ENCODE data around the gene PRKN. TPM values are rescaled to one million over a fixed set of nuclear protein-coding genes. Genes with fewer than 3 reads are reported as not detected.

The PRKN gene
- total RNA-seq, 4 donors from 2014 or later = 6.3 to 11.9 (median 9.5) TPM

GRCh38 chr6:162770136-162770535 is 42.6 kb upstream of the PRKN start:
- TF ChIP-seq CTCF (IDR thresholded peaks at IDR 0.05) (no peak), POLR2A (IDR thresholded peaks at IDR 0.05) (no peak)
- no peak for DNase-seq (ENCODE audit: low spot score in 2 of 2)
- no peak overlapping the region for H3K4me3 ChIP-seq (ENCODE audit: low read depth, poor library complexity, severe bottlenecking)
- intact Hi-C loops (cut with DNase I; ENCODE audit: low total_unique reads) = no loop called here

- DNase-seq (ENCODE audit: low spot score in 2 of 2) = no peak
- no peak overlapping the region for H3K4me3 ChIP-seq (ENCODE audit: low read depth, poor library complexity, severe bottlenecking)
- TF ChIP-seq POLR2A (IDR thresholded peaks at IDR 0.05) (no peak), CTCF (IDR thresholded peaks at IDR 0.05) (no peak)
- intact Hi-C loops (cut with DNase I; ENCODE audit: low total_unique reads) = no loop called here
These were observed 26.2 kb upstream of the PRKN start for GRCh38 chr6:162753775-162754174.

- no peak for DNase-seq (ENCODE audit: low spot score in 2 of 2)
- intact Hi-C loops (cut with DNase I; ENCODE audit: low total_unique reads) = no loop called here
- TF ChIP-seq CTCF (IDR thresholded peaks at IDR 0.05) = no peak
- no peak for TF ChIP-seq POLR2A (IDR thresholded peaks at IDR 0.05)
- H3K4me3 ChIP-seq (ENCODE audit: low read depth, poor library complexity, severe bottlenecking) = no peak overlapping the region
These were observed 23.8 kb upstream of the PRKN start for GRCh38 chr6:162751211-162751859.

GRCh38 chr6:162750776-162751175 is 23.2 kb upstream of the PRKN start:
- no peak overlapping the region for H3K4me3 ChIP-seq (ENCODE audit: low read depth, poor library complexity, severe bottlenecking)
- TF ChIP-seq POLR2A (IDR thresholded peaks at IDR 0.05) (no peak), CTCF (IDR thresholded peaks at IDR 0.05) (no peak)
- intact Hi-C loops (cut with DNase I; ENCODE audit: low total_unique reads) = no loop called here
- DNase-seq (ENCODE audit: low spot score in 2 of 2) = no peak
- WGBS, 2 donors = 69 to 73% methylated on average over 3 of the region's 3 CpGs

GRCh38 chr6:162736961-162737360 is 9.4 kb upstream of the PRKN start:
- TF ChIP-seq POLR2A (IDR thresholded peaks at IDR 0.05) = no peak
- 26 to 29% methylated on average over 1 of the region's 1 CpG for WGBS, 2 donors
- DNase-seq (ENCODE audit: low spot score in 2 of 2) = no peak

GRCh38 chr6:162733489-162733888 is 5.9 kb upstream of the PRKN start:
- no peak for DNase-seq (ENCODE audit: low spot score in 2 of 2)
- WGBS, 2 donors = 69 to 82% methylated on average over 4 of the region's 4 CpGs
- no peak for TF ChIP-seq POLR2A (IDR thresholded peaks at IDR 0.05)
- no peak for TF ChIP-seq CTCF (IDR thresholded peaks at IDR 0.05)
- intact Hi-C loops (cut with DNase I; ENCODE audit: low total_unique reads) = no loop called here
- H3K4me3 ChIP-seq (ENCODE audit: low read depth, poor library complexity, severe bottlenecking) = no peak overlapping the region

More at GRCh38 chr6:162736961-162737360, 9.4 kb upstream of the PRKN start:
- H3K4me3 ChIP-seq (ENCODE audit: low read depth, poor library complexity, severe bottlenecking) = no peak overlapping the region
- intact Hi-C loops (cut with DNase I; ENCODE audit: low total_unique reads) = no loop called here
